IMR-90 (cell line): Measurements from ENCODE around the gene GALNT3. TPM values are rescaled to one million over a fixed set of nuclear protein-coding genes. Genes with fewer than 3 reads are reported as not detected.

Source experiments
- ATAC-seq: fragments of 200-7000 bp; cut with Tn5 transposase; 2 replicates; pipeline ENCODE4 v1.9.1; 2020; ENCODE audit warnings: low read depth, mild to moderate bottlenecking, moderate library complexity
- BruUV-seq: library from RNA; stranded (reverse); fragments of 400-500 nt; replicated peaks from 2 replicates; lab custom pipeline; 2021; lab: Mats Ljungman, UMichigan
- CTCF ChIA-PET: fragments of 300-600 bp; formaldehyde crosslinking; extraction: SDS; loops from one replicate; lab custom pipeline; 2021; ENCODE audit warnings: antibody characterized with exemption; lab: Yijun Ruan, JAX
- POLR2A ChIA-PET: fragments of 300-600 bp; sonication (Branson Sonifier 250); formaldehyde crosslinking; loops from one replicate; lab custom pipeline; 2022; ENCODE audit warnings: antibody characterized with exemption; ENCODE audit not compliant: unreplicated experiment; lab: Charles Lee
- DNase-seq: peaks from one replicate; pipeline ENCODE4 v3.0.0; 2013
- H2AFZ ChIP-seq: replicated peaks from 2 replicates; pipeline ENCODE3; 2013; ENCODE audit warnings: low read length, mild to moderate bottlenecking; ENCODE audit not compliant: poor library complexity
- H2AK5ac ChIP-seq: 2 replicates; pipeline ENCODE4 v1.6.1; 2013; ENCODE audit warnings: low read depth, low read length, inconsistent platforms
- H2AK9ac ChIP-seq: replicated peaks from 2 replicates; pipeline ENCODE3; 2013; ENCODE audit warnings: mild to moderate bottlenecking, low read depth, low read length, moderate library complexity; ENCODE audit not compliant: poor library complexity
- H2BK120ac ChIP-seq: 2 replicates; pipeline ENCODE4 v1.6.1; 2013; ENCODE audit warnings: low read depth, low read length, inconsistent platforms
- H2BK15ac ChIP-seq: 3 replicates; pipeline ENCODE4 v1.6.1; 2013; ENCODE audit warnings: low read depth, low read length, inconsistent platforms
- H2BK20ac ChIP-seq: 2 replicates; pipeline ENCODE4 v1.6.1; 2013; ENCODE audit warnings: low read depth, mild to moderate bottlenecking, inconsistent platforms, low read length, moderate library complexity
- H2BK5ac ChIP-seq: 2 replicates; pipeline ENCODE4 v1.6.1; 2013; ENCODE audit warnings: mild to moderate bottlenecking, low read depth, low read length, inconsistent platforms; ENCODE audit not compliant: poor library complexity, severe bottlenecking
- H3K14ac ChIP-seq: replicated peaks from 2 replicates; pipeline ENCODE4 v1.6.1; 2013; ENCODE audit warnings: low read depth, low read length, inconsistent platforms
- H3K18ac ChIP-seq: 2 replicates; pipeline ENCODE4 v1.6.1; 2013; ENCODE audit warnings: low read depth, low read length, control low read depth
- H3K23ac ChIP-seq: 2 replicates; pipeline ENCODE4 v1.6.1; 2013; ENCODE audit warnings: low read depth, low read length, inconsistent platforms
- H3K27ac ChIP-seq: 2 replicates; pipeline ENCODE4 v1.5.1; 2013; ENCODE audit warnings: mild to moderate bottlenecking, control low read depth, low read length; ENCODE audit not compliant: insufficient read depth
- H3K27me3 ChIP-seq: 2 replicates; pipeline ENCODE4 v1.6.1; 2013; ENCODE audit warnings: low read length; ENCODE audit not compliant: control insufficient read depth, insufficient read depth
- H3K36me3 ChIP-seq: 2 replicates; pipeline ENCODE4 v1.6.1; 2013; ENCODE audit warnings: low read length, mixed read lengths; ENCODE audit not compliant: control insufficient read depth, insufficient read depth
- H3K4ac ChIP-seq: 2 replicates; pipeline ENCODE4 v1.6.1; 2013; ENCODE audit warnings: low read depth, low read length, inconsistent platforms
- H3K4me1 ChIP-seq: 2 replicates; pipeline ENCODE4 v1.6.1; 2013; ENCODE audit warnings: low read length, mixed read lengths; ENCODE audit not compliant: control insufficient read depth, insufficient read depth
- H3K4me2 ChIP-seq: 2 replicates; pipeline ENCODE4 v1.6.1; 2013; ENCODE audit warnings: low read depth, mild to moderate bottlenecking, control low read depth, low read length, moderate library complexity
- H3K4me3 ChIP-seq: 2 replicates; pipeline ENCODE4 v1.5.1; 2013; ENCODE audit warnings: low read depth, mild to moderate bottlenecking, control low read depth, low read length, moderate library complexity; ENCODE audit not compliant: insufficient read depth
- H3K56ac ChIP-seq: 2 replicates; pipeline ENCODE4 v1.6.1; 2013; ENCODE audit warnings: low read length, inconsistent platforms; ENCODE audit not compliant: insufficient read depth; ENCODE audit errors: extremely low read depth
- H3K79me1 ChIP-seq, 2 experiments: 2 replicates each; pipeline ENCODE4 v1.6.1; 2013; ENCODE audit warnings: low read length in 2 of 2, inconsistent platforms in 1 of 2, low read depth in 1 of 2
- H3K9ac ChIP-seq: 2 replicates; pipeline ENCODE4 v1.6.1; 2013; ENCODE audit warnings: low read depth, low read length, control low read depth
- H3K9me1 ChIP-seq: 2 replicates; pipeline ENCODE4 v1.6.1; 2013; ENCODE audit warnings: low read length, inconsistent platforms; ENCODE audit not compliant: insufficient read depth
- H3K9me3 ChIP-seq: 2 replicates; pipeline ENCODE4 v1.6.1; 2013; ENCODE audit warnings: low read length; ENCODE audit not compliant: control insufficient read depth, insufficient read depth
- H4K20me1 ChIP-seq: 2 replicates; pipeline ENCODE4 v1.6.1; 2013; ENCODE audit warnings: low read length, inconsistent platforms; ENCODE audit not compliant: insufficient read depth
- H4K5ac ChIP-seq: 2 replicates; pipeline ENCODE4 v1.6.1; 2013; ENCODE audit warnings: mild to moderate bottlenecking, low read depth, low read length, control low read depth
- H4K8ac ChIP-seq, 2 experiments: 2 replicates each; pipeline ENCODE4 v1.6.1; 2013; ENCODE audit warnings: low read depth in 2 of 2, low read length in 2 of 2, control low read depth in 1 of 2, inconsistent platforms in 1 of 2
- H4K91ac ChIP-seq: 2 replicates; pipeline ENCODE4 v1.6.1; 2013; ENCODE audit warnings: low read depth, low read length, inconsistent platforms; ENCODE audit not compliant: insufficient read depth
- BHLHE40 ChIP-seq: fragments of 150-350 bp; IDR thresholded peaks from 2 replicates; pipeline ENCODE4 v1.6.1; 2016; ENCODE audit warnings: mild to moderate bottlenecking, low read depth, low read length
- CEBPB ChIP-seq: IDR thresholded peaks from 2 replicates; pipeline ENCODE4 v1.6.1; 2012; ENCODE audit warnings: low read depth, low read length, improper control_type of control experiment
- CHD1 ChIP-seq: IDR thresholded peaks from 2 replicates; pipeline ENCODE4 v1.6.1; 2012; ENCODE audit warnings: low read depth, low read length, improper control_type of control experiment
- MAFK ChIP-seq: IDR thresholded peaks from 2 replicates; pipeline ENCODE4 v1.6.1; 2012; ENCODE audit warnings: low read depth, low read length, improper control_type of control experiment
- MAZ ChIP-seq: IDR thresholded peaks from 2 replicates; pipeline ENCODE4 v1.6.1; 2012; ENCODE audit warnings: low read depth, mild to moderate bottlenecking, low read length, improper control_type of control experiment, moderate library complexity, borderline replicate concordance
- MXI1 ChIP-seq: IDR thresholded peaks from 2 replicates; pipeline ENCODE4 v1.6.1; 2012; ENCODE audit warnings: low read depth, mild to moderate bottlenecking, low read length, moderate library complexity, borderline replicate concordance
- NFE2L2 ChIP-seq: fragments of 150-350 bp; IDR thresholded peaks from 2 replicates; pipeline ENCODE4 v1.6.1; 2016; ENCODE audit warnings: low read depth, mild to moderate bottlenecking, low read length
- POLR2A ChIP-seq: IDR thresholded peaks from 2 replicates; pipeline ENCODE4 v1.6.1; 2012; ENCODE audit warnings: mild to moderate bottlenecking, low read depth, low read length
- RAD21 ChIP-seq: IDR thresholded peaks from 2 replicates; pipeline ENCODE4 v1.6.1; 2012; ENCODE audit warnings: low read length, improper control_type of control experiment
- RCOR1 ChIP-seq: IDR thresholded peaks from 2 replicates; pipeline ENCODE4 v1.6.1; 2012; ENCODE audit warnings: mild to moderate bottlenecking, low read length, improper control_type of control experiment; ENCODE audit not compliant: insufficient replicate concordance
- RFX5 ChIP-seq: IDR thresholded peaks from 2 replicates; pipeline ENCODE4 v1.8.0; 2012; ENCODE audit warnings: low read depth, mild to moderate bottlenecking, low read length, moderate library complexity
- SMC3 ChIP-seq: fragments of 150-350 bp; IDR thresholded peaks from 2 replicates; pipeline ENCODE4 v1.6.1; 2016; ENCODE audit warnings: low read depth, mild to moderate bottlenecking, antibody characterized with exemption, low read length, moderate library complexity
- WGBS, 2 experiments: methylation state at CpG; one replicate each; pipeline versions ENCODE4 v1.1.5 to v1.1.7; 2013; ENCODE audit warnings: missing lambda C conversion rate in 2 of 2; ENCODE audit not compliant: insufficient read length in 1 of 2; ENCODE audit errors: extremely low coverage in 2 of 2; 5-methylcytosine and 5-hydroxymethylcytosine counted together
- dilution Hi-C: fragments of 300-500 bp; cut with HindIII; formaldehyde crosslinking; loops from one replicate; pipeline ENCODE4 v1.14.3; 2018; ENCODE audit warnings: low sequenced_read_pairs; ENCODE audit not compliant: unreplicated experiment
- in situ Hi-C: fragments of 300-500 bp; cut with MboI; formaldehyde crosslinking; loops from 3 replicates; pipeline ENCODE4 v1.14.3; 2019; ENCODE audit warnings: low sequenced_read_pairs, inconsistent platforms, mixed read lengths
- intact Hi-C: fragments of 100-400 bp; cut with micrococcal nuclease; formaldehyde crosslinking; loops from 2 replicates; pipeline ENCODE4 v1.10.0; 2022
- polyA plus RNA-seq, 3 experiments: library from polyadenylated mRNA; depleted of rRNA; stranded (reverse); fragments of >200 nt; gene quantifications; 2 replicates each; pipeline ENCODE4 v1.2.3, GENCODE V29; 2012; ENCODE audit warnings: low replicate concordance in 1 of 3
- total RNA-seq: library from RNA; depleted of rRNA; stranded (reverse); fragments of >200 nt; gene quantifications from 2 replicates; pipeline ENCODE4 v1.2.3, GENCODE V29; 2012
- TF ChIP-seq, protein P1 (sequence below): conservative IDR thresholded peaks from 2 replicates; pipeline ENCODE4 v1.5.1; 2012; ENCODE audit warnings: mild to moderate bottlenecking, low read depth, low read length, improper control_type of control experiment
- TF ChIP-seq, protein P2 (sequence below): fragments of 150-350 bp; IDR thresholded peaks from 2 replicates; pipeline ENCODE4 v1.6.1; 2017; ENCODE audit warnings: mild to moderate bottlenecking, antibody characterized with exemption, low read length, low read depth

GALNT3 gene
- total and polyA plus RNA-seq, 2 of the 4 experiments (the other 2 are of a cell fraction) = 1.1 to 2.0 TPM

DNA sequence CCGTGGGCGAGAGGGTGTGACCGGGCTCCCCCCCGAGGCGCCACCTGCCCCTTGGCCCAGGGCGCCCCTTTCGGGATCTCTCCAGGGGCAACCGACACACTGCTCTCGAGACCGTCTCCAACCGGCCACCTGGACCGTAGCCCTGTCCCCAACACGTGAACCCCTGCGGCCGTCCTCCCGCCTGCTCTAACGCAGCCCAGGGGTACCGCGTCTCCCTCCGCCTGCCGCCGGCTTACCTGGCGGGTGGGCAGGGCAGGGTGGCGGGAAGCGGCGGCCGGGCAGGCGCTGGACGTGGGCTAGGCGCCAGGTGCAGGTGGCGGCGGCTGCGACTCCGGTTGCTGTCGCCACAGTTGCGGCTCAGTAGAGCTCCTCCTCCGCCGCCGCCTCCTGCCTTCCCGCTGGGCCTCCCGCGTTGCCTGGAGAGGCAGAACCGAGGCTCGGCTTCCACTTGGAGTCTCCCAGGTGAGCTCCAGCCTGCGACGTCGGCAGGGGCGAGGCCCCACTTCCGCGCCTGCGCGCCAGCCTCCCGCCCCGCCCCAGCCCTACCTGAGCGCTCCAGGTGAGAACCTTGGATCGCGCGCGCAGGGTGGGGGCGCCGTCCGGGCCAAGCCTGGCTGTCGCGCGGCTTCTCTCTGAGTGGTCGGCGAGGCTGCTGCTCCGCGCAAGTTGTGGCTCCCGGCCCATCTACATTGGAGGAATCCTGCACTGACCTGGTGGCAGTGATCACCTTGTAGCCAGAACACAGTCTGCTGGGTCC, at the start of gene GALNT3 (continued):
- TF ChIP-seq RCOR1 = no peak
- no peak for TF ChIP-seq RFX5
- TF ChIP-seq NFE2L2 = no peak

DNA sequence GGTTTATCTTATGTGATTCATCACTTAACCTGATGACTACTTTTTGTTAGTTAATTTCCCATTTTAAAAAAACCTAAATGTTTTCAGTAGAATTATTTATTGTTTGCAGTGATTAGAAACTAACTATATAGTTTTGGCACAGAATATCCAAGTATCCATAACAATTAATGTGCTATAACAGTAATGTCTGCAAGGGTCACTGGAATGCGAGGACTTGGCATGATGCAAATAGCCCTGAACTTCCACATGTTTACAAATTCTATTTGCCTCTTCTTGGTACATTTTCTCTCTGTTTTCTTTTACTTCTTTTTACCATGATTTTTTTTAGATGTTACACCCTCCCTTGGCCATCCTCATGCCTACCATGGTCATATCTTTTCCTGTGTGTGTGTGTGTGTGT, 49.3 kb upstream of the GALNT3 start:
- no peak overlapping the region for H3K56ac ChIP-seq
- H2AK9ac ChIP-seq = no peak overlapping the region
- ATAC-seq (no peak), DNase-seq (no peak)
- no peak overlapping the region for H3K4ac ChIP-seq
- H3K36me3 ChIP-seq = no peaks in the 10 kb centered on the region
- no peak overlapping the region for H3K4me3 ChIP-seq
- H2AFZ ChIP-seq = no peak overlapping the region
- peaks cover 2% of the 10 kb centered on the region; the same call in 1 of the 2 replicates for H3K4me1 ChIP-seq
- intact Hi-C loops = no loop called here
- H3K18ac ChIP-seq = no peak overlapping the region
- no peaks in the 10 kb centered on the region for H3K9me3 ChIP-seq
- H4K20me1 ChIP-seq = no peaks in the 10 kb centered on the region
- H3K27me3 ChIP-seq = no peaks in the 10 kb centered on the region
- H3K4me2 ChIP-seq = no peak overlapping the region
- H3K23ac ChIP-seq = no peak overlapping the region
- WGBS, 2 experiments = no CpG with 5 or more reads among the region's 1 CpG
- H2AK5ac ChIP-seq = no peak overlapping the region
- H3K79me1 ChIP-seq = no peaks in the 10 kb centered on the region
- no peak overlapping the region for H3K9ac ChIP-seq
- dilution Hi-C loops = no loop called here
- ChIA-PET POLR2A (no interaction called here), CTCF (no interaction called here)
- H3K27ac ChIP-seq = no peak overlapping the region
- H2BK20ac ChIP-seq = no peak overlapping the region
- no peak overlapping the region for H2BK15ac ChIP-seq
- no peak overlapping the region for H2BK5ac ChIP-seq
- no peak overlapping the region for H4K91ac ChIP-seq
- in situ Hi-C loops = no loop called here
- H3K9me1 ChIP-seq = 0 out of 2 replicates have a peak, but pooled peaks cover 2% of the 10 kb centered on the region
- no peak overlapping the region for H4K5ac ChIP-seq
- H3K14ac ChIP-seq = no peak overlapping the region
- H4K8ac ChIP-seq = no peak overlapping the region
- no peak overlapping the region for H2BK120ac ChIP-seq
- no TSS peak for BruUV-seq
- TF ChIP-seq, protein P1, sequence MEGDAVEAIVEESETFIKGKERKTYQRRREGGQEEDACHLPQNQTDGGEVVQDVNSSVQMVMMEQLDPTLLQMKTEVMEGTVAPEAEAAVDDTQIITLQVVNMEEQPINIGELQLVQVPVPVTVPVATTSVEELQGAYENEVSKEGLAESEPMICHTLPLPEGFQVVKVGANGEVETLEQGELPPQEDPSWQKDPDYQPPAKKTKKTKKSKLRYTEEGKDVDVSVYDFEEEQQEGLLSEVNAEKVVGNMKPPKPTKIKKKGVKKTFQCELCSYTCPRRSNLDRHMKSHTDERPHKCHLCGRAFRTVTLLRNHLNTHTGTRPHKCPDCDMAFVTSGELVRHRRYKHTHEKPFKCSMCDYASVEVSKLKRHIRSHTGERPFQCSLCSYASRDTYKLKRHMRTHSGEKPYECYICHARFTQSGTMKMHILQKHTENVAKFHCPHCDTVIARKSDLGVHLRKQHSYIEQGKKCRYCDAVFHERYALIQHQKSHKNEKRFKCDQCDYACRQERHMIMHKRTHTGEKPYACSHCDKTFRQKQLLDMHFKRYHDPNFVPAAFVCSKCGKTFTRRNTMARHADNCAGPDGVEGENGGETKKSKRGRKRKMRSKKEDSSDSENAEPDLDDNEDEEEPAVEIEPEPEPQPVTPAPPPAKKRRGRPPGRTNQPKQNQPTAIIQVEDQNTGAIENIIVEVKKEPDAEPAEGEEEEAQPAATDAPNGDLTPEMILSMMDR = no peak
- TF ChIP-seq POLR2A = no peak
- TF ChIP-seq RFX5 = no peak
- no peak for TF ChIP-seq NFE2L2
- no peak for TF ChIP-seq MAZ
- no peak for TF ChIP-seq MAFK
- TF ChIP-seq CEBPB = no peak
- TF ChIP-seq CHD1 = no peak
- TF ChIP-seq BHLHE40 = no peak
- TF ChIP-seq RAD21 = no peak
- TF ChIP-seq, protein P2, sequence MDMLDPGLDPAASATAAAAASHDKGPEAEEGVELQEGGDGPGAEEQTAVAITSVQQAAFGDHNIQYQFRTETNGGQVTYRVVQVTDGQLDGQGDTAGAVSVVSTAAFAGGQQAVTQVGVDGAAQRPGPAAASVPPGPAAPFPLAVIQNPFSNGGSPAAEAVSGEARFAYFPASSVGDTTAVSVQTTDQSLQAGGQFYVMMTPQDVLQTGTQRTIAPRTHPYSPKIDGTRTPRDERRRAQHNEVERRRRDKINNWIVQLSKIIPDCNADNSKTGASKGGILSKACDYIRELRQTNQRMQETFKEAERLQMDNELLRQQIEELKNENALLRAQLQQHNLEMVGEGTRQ = no peak
- TF ChIP-seq MXI1 = no peak
- TF ChIP-seq SMC3 = no peak
- no peak for TF ChIP-seq RCOR1
